DMS114 treated with DMSO at 0.1 percent for 48 hours (cell line): ENCODE results near the gene ZNF892.
"Not testable (repeated sequence)": the region's sequence is repeated elsewhere in the genome, so short reads cannot be mapped to it uniquely, and the experiment has no call there.

Experiments used
- DNase-seq: peaks from one replicate; lab custom pipeline; 2025; ENCODE audit not compliant: unreplicated experiment; lab: John Stamatoyannopoulos, UW

Gene ZNF892

DNA sequence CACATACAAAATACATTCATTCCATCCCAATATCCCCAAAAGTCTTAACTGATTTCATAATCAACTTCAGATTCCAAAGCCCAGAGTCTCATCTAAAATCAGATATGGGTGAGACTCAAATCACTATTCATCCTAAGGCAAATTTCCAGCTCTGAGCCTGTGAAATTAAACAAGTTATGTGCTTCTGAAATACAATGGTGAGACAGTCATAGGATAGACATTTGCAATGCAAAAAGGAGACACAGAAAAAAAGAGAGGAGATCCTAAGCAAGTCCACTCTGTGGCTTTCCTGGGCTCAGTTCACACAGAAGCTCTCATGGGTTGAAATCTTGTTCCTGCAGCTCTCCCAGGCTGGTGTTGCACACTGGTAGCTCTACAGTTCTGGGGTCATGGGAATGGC lies 18.3 kb downstream of the ZNF892 start:
- DNase-seq = no peak

DNA sequence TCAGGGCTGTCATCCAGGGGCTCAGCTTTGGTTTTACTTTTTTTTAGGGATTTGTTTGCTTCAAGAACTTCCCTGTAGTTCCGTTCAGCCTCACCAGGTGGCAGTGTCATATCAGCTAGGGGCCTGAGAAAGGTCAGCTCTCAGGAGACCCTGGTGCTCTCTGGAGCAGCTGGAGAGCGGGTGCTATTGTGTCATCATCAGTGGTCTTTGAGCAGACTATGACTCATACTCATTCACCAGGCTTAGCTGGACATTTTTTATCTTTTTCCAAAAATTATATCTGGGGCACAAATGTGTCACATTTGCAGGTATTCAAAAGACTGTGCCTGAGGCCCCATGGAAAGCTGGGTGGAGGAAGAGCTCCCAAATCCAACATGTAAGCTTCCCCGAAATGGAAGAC lies 24.4 kb downstream of the ZNF892 start:
- peak; percentile 31 for DNase-seq

DNA sequence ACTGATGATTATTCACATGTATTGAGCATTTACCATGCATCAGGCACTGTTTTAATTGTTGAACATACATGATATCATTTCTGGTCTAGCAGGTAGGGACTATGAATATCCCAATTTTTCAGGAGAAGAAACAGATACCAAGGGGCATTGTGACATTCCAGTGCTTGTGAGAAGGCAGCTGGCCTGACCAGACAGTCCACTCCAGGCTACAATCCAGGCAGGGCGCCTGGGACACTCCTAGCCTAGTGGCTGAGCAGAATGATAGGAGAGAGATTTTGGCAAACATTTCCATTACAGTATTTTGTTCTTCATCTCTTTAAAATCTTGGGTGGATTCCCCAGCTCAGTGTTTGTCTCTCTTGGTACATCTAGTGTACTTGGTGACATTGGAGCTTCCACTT lies 24.9 kb downstream of the ZNF892 start:
- no peak for DNase-seq

DNA sequence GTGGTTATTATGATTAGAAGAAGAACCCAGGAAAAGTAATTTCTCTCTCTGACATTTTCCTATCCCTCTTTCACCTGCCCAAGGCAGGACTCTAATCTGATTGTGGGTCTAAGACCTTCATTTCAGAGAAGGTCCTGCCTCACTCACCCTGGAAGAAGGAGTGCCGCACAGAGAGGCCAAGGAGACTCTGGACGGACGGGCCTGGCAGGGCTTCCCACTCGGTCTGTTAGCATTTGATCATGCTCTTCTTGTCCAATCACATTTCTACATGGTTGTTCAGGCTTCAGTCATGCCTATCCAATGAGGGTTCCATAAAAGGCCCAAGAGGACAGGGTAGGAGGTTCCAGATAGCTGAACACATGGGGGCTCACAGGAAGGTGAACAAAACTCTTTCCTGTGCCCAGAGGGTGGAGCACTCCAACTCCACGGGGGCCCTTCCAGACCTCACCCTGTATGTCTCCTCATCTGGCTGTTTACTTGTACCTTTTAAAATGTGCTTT lies 27.0 kb downstream of the ZNF892 start:
- DNase-seq = no peak

DNA sequence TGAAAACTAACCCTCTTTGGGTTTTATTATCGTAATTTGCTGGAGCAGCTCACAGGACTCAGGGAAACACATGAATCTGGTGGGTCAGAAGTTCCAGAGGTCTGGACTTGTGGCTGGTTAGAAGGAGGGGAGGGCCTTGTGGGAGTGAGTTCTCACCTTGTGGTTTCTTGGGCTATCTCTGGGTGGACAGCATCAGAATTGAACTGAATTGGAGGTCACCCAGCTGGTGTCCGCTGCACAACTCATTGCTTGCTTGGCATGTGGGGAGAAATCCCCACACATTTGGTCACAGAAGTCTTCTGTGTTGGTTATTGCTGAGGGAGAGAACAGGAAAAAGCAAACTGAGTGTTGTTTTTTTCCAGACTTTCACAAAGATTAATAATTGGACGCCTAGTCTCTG lies 27.5 kb downstream of the ZNF892 start:
- no peak for DNase-seq

DNA sequence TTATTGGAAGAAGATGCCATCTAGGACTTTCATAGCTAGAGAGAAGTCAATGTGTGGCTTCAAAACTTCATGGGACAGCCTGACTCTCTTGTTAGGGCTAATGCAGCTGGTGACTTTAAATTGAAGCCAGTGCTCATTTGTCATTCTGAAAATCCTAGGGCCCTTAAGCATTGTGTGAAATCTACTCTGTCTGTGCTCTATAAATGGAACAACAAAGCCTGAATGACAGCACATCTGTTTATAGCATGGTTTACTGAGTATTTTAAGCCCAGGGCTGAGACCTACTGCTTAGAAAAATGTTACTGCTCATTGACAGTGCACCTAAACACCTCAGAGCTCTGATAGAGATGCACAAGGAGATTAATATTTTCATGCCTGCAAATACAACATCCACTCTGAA lies 30.8 kb downstream of the ZNF892 start:
- no peak for DNase-seq

DNA sequence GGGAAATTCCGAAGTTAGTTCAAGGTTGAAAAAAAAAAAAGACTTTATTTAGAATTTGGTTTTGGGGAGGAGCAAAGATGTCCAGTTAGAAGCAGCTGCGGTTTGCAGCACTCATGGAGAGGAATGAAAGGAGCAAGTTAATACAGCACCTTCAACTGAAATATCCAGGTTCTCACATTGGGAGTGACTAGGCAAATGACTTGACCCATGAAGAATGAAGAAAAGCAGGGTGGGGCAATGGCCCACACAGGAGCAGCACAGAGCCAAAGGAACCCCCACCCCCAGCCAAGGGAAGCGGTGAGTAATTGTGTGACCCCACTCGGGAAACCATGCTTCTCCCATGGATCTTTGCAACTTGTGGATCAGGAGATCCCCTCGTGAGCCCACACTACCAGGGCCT lies 32.8 kb downstream of the ZNF892 start:
- DNase-seq = no peak

DNA sequence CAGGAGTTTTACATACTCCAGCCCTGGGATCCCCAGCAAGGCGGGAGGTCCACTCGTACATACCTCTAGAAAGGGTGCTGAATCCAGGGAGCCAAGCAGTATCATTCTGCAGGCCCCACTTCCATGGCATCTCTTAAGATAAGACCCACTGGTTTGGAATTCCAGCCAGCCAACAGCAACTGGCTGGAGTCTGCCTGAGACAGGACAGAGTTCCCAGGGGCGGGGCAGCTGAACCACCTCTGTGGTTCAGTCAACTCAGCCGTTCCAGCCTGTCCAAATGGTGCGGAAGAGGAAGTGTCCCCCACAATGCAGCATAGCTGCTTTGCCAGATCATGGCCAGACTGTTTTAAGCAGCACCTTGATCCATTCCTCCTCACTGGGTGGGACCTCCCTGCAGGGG lies 33.2 kb downstream of the ZNF892 start:
- DNase-seq = no peak

DNA sequence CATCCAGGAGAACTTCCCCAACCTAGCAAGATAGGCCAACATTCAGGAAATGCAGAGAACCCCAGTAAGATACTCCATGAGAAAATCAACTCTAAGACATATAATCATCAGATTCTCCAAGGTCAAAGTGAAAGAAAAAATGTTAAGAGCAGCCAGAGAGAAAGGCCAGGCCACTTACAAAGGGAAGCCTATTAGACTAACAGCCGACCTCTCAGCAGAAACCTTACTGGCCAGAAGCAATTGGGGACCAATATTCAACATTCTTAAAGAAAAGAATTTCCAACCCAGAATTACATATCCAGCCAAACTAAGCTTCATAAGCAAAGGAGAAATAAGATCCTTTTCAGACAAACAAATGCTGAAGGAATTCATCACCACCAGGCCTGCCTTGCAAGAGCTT lies 34.8 kb downstream of the ZNF892 start:
- not testable (repeated sequence) for DNase-seq
